HG03520 (cell line): ENCODE data around the gene MYOF.
"Not testable (repeated sequence)": the region's sequence is repeated elsewhere in the genome, so short reads cannot be mapped to it uniquely, and the experiment has no call there.

ENCODE experiments used
- ATAC-seq: cut with Tn5 transposase; IDR thresholded peaks from one replicate; pipeline ENCODE4 v1.9.1; 2021; ENCODE audit warnings: mild to moderate bottlenecking, moderate library complexity; ENCODE audit not compliant: unreplicated experiment

The MYOF gene

GRCh38 chr10:93457511-93457910 is 24.6 kb downstream of the MYOF start:
- no peak for ATAC-seq

GRCh38 chr10:93456480-93456879 is 25.7 kb downstream of the MYOF start:
- no peak for ATAC-seq

GRCh38 chr10:93454736-93455135 is 27.4 kb downstream of the MYOF start:
- no peak for ATAC-seq

- ATAC-seq: no peak
Measured at GRCh38 chr10:93454146-93454545, 28.0 kb downstream of the MYOF start.

- ATAC-seq: no peak
Measured at GRCh38 chr10:93452143-93452542, 30.0 kb downstream of the MYOF start.

- no peak for ATAC-seq
Measured at GRCh38 chr10:93451244-93451947, 30.7 kb downstream of the MYOF start.

GRCh38 chr10:93447970-93448369 is 34.2 kb downstream of the MYOF start:
- ATAC-seq: no peak

GRCh38 chr10:93447019-93447418 is 35.1 kb downstream of the MYOF start:
- ATAC-seq: no peak

- no peak for ATAC-seq
Measured at GRCh38 chr10:93445978-93446720, 36.0 kb downstream of the MYOF start.

- ATAC-seq: no peak
Measured at GRCh38 chr10:93445097-93445960, 36.8 kb downstream of the MYOF start.

GRCh38 chr10:93443481-93443880 is 38.7 kb downstream of the MYOF start:
- ATAC-seq: no peak

GRCh38 chr10:93442721-93443120 is 39.4 kb downstream of the MYOF start:
- ATAC-seq: not testable (repeated sequence)

GRCh38 chr10:93440591-93441091 is 41.5 kb downstream of the MYOF start:
- no peak for ATAC-seq

- ATAC-seq: no peak
Measured at GRCh38 chr10:93438613-93439253, 43.4 kb downstream of the MYOF start.

- ATAC-seq: no peak
Measured at GRCh38 chr10:93437946-93438612, 44.1 kb downstream of the MYOF start.

GRCh38 chr10:93437086-93437945 is 44.8 kb downstream of the MYOF start:
- no peak for ATAC-seq

- no peak for ATAC-seq
Measured at GRCh38 chr10:93436591-93437085, 45.5 kb downstream of the MYOF start.

- ATAC-seq: no peak
Measured at GRCh38 chr10:93435621-93436397, 46.3 kb downstream of the MYOF start.
